GM11168 (cell line): ENCODE measurements around the gene KRABD2.

Experiments
- in situ Hi-C: fragments of 300-500 bp; cut with MboI; formaldehyde crosslinking; loops from one replicate; pipeline ENCODE4 v1.12.0; 2022; ENCODE audit warnings: low sequenced_read_pairs; ENCODE audit not compliant: unreplicated experiment

Gene KRABD2

DNA sequence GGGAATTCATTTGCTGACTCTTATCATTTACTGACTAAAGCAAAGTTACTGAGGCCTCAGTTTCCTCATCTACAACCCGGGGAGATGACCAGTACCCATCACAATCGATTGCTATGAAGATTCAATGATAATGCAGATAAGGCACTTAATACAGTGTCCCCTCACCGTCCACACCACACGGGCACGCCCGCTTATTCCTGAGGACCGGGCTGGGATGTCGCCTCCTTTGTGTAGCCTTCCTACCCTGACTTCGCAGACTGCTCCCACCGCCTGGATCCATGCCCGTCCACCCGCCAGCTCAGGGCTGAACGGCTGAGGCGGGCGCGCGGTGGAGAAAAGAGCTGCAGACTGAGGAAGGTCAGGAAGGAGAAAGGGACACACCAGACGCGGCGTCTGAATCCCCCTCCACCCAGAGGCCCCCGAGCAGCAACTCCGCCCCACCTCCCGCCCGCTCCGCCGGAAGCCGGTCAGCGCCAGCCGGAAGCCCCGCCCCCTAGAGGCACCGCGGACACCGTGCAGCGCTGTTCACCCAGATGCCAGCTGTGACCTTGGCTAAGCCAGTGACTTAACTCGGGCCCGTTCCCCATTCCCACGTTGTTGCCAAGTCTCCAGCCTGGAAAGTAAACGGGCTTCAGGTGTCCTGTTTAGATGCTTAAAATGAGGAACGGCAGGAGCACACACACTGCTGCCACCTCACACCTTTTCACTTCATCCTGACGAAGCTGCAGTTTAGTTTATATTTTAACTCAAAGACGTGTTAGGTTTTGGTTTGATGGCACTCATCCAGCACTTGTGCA is at the start of gene KRABD2:
Gene KRABD2 (minus strand): TSS at position 434 of the 797 bp plus-strand sequence.
- in situ Hi-C loops, result no loop called here

DNA sequence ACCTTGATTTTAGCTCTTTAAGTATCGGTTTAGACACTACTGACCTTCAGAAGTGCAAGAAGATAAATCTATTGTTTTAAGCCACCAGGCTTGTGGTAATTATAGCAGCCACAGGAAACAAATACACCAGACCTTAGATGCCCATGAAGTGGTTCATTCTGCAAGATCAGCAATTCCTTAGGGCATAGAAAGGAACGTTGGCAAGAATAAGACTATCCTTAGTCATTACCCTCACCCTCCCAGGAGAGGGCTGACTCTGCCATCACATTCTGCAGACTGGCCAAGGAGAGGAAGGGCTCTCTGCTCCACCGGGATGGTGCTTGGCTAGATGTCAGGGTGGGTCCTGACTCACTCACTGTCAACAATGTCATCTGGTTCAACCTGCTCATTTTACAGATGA is 45.1 kb upstream of the KRABD2 start:
- in situ Hi-C loops, result loop anchor here (25.0 kb wide), 1 partner anchor 566 kb away; no protein-coding TSS in a partner anchor

DNA sequence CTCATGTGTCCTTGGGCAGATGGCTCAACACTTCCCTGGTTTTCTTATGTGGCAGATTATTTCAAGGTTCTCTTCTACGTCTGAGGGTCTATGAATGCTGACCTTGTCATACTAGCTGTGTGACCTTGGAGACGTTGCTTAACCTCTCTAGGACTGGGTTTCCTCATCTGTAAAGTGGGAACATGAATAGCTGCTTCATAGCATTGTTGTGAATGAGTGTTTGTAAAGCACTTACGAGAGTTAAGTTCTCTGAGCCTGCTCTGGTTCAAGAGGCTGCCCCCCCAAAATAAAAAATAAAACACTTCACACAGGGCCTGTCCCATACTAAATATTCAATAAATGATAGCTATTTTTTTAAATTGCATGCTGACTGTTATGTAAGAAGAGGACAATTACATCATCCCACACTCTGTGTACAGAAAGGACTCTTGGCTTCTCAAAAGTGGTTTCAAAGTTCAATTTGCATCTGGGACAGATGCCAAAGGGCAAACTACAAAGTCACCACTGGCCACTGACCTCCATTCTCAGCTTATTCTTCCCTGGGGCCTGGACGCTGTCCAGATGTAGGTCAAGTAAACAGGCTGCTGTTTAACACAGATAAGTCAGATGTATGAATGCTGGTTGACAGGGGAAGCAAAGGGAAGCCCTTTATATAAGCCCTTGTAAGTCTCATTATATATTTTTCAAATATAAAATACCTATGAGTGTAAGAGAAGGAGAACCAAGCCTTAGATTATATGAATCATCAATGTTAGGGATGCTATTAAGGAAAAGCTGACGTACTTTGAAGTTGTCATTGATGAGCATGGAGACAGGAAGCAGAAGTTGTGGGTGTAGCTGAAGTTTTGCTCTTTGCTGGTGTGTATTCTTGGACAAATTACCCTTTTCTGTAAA is 43.8 kb upstream of the KRABD2 start:
- in situ Hi-C loops, result loop anchor here (25.0 kb wide), 1 partner anchor 567 kb away; no protein-coding TSS in a partner anchor

DNA sequence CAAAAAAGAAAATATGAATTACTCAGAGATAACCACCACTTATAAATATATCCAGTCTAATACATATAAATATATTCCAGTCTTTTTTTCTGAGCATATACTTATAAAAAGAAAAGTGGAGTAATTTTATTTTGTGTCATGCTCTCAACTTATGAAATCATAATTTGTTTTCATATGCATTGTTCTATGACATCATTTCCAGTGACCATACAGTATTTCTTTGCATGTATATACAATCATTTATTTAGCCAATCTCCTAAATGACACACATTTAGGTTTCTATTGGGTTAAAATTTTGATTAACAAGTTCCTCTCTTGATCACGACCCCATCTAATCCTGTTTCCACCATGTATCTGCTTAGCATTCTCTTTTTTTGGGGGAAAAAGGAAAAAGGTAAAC is 42.8 kb upstream of the KRABD2 start:
- in situ Hi-C loops, result loop anchor here (25.0 kb wide), 1 partner anchor 568 kb away; no protein-coding TSS in a partner anchor

DNA sequence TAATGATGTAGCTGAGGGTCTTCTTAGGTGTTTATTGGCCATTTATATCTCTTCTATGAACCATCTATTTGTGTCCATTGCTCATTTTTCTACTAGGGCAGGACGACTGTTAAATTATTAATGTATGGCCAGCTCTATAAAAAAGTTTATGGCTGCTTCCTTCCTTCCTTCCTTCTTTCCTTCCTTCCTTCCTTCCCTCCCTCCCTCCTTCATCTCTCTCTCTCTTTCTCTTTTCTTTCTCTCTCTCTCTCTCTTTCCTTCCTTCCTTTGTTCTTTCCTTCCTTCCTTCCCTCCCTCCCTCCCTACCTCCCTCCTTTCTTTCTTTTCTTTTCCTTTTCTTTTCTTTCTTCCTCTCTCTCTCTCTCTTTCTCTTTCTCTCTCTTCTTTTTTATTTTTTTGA is 42.0 kb upstream of the KRABD2 start:
- in situ Hi-C loops, result loop anchor here (25.0 kb wide), 1 partner anchor 569 kb away; no protein-coding TSS in a partner anchor

DNA sequence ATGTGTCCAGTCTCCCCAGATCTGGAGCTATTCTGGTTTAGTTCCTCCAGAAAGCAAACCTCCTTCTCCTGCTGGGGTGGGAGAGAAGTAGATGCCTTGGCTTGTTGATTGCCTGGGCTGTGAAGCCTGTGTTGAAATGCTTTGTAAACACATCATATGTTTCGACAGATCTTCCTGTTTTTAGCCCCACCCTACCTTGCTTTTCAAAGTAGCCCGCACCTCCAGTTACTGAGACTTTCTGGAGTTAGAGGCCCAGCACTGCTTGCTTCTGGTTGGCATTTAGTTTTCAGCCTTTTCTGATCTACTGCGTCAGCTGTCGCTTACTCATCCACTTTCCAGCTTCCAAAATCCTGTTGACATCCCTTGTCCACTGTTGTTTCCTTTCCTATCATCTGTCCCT is 41.3 kb upstream of the KRABD2 start:
- in situ Hi-C loops, result loop anchor here (25.0 kb wide), 1 partner anchor 569 kb away; no protein-coding TSS in a partner anchor

DNA sequence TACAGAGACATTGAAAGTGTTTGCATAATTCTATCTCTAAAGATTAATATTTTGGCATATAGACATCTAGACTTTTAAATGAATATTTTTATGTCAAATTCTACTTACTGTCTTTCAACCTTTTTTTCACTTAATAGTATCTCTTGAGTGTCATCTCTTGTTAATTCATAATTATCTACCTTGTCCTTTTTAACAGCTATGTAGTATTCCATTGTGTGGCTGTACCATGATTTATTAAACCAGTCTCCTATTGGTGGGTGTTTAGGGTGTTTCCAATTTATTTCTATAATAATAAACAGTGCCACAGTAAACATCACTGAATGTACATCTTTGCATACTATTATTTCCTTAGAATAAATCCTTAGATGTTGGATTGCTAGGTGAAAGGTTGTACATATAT is 37.4 kb upstream of the KRABD2 start:
- in situ Hi-C loops, result loop anchor here (5.0 to 25.0 kb wide), 2 partner anchors 333 to 573 kb away; no protein-coding TSS in a partner anchor

DNA sequence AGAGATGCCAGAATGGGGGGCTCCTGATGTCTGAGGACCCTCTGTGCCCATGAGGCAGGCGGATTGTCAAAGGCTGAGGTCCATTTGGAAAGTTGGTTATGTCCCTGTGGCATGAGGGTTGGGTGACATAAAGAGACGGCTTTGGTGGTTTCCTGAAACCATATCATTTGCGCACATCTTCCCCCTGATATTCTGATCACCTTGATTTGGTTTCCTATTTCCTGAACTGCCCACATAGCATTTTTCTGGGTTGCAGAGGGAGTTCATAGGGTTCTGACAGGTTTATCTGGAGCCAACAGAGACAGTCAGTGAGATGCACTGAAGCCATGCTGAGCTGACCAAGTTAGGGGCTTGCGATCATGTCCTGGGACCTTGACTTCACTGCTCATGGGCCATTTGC is 36.8 kb upstream of the KRABD2 start:
- in situ Hi-C loops, result loop anchor here (5.0 to 25.0 kb wide), 2 partner anchors 334 to 574 kb away; no protein-coding TSS in a partner anchor

DNA sequence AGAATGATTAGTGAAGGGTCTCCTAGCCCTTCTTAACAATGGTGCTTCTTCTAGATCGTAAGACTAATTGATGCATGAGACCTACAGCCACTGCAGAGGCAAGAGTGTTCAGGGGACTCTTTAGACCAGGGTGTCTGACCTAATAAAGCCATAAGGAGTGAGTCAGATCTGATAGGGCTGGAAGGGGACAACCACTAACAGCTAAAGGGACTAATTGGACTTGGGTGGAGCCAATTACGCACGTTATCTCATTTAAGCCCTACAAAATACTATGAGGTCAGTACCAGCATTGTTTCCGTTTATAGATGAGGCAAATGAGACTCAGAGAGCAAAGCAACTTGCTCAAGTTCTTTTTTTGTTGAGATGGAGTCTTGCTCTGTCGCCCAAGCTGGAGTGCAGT is 35.6 kb upstream of the KRABD2 start:
- in situ Hi-C loops, result loop anchor here (5.0 to 25.0 kb wide), 2 partner anchors 335 to 575 kb away; no protein-coding TSS in a partner anchor

DNA sequence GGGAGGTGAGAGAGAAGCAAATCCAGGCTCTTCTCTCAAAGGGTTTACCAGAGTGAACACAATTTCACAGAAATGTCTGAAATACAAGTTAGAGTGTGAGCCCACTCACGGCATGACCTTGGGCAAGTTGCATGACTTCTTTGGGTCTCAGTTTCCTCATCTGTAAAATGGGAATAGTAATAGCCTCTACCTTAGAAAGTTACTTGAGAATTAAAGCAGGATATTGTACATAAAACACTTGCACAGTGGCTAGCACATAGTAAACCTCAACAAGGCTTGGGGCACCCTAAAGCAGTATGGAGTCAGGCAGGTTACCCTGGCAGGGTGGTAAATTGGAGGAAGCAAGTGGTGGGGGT is 34.4 kb upstream of the KRABD2 start:
- in situ Hi-C loops, result loop anchor here (5.0 to 25.0 kb wide), 2 partner anchors 336 to 576 kb away; no protein-coding TSS in a partner anchor

DNA sequence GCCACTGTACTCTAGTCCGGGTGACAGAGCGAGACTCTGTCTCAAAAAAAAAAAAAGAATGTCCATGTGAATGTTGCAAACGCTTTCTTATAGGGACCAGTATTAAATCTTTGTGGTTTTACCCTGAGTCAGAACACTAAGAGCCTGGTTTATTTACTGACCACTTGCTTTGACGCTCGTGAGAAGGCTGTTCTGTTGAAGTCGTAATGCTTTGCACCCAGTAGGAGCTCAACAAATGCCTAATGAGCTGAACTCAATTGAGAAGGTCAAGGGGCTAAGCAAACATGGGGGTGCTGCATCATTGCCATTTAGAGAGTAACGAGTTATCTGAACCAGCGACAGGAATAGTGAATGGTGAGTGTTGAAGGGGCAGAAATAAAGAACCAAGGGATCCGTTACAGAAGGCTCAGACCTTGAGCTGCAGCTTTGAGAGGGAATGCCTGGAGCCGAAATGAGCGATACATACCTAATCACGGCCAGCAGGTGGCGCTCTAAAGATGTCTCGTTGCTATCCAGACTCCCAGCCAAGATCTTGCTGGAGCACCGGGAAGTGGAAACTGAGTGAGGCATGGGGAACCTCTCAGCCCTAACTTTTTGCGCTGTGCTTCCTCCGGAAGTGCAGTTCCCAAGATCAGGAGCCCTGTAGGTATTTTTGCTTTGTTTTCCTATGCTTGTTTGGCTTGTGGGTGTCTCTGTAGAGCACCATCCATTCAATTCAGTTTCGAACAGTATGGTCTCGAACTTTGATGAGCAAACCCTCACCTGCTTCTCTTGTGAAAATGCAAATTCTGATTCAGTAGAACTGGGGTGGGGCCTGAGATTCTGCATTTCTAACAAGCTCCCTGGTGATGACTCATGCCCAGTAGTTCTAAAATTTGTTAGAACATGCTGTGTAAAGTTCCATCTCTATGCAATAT is 33.7 kb upstream of the KRABD2 start:
- in situ Hi-C loops, result loop anchor here (5.0 to 25.0 kb wide), 2 partner anchors 337 to 577 kb away; no protein-coding TSS in a partner anchor

DNA sequence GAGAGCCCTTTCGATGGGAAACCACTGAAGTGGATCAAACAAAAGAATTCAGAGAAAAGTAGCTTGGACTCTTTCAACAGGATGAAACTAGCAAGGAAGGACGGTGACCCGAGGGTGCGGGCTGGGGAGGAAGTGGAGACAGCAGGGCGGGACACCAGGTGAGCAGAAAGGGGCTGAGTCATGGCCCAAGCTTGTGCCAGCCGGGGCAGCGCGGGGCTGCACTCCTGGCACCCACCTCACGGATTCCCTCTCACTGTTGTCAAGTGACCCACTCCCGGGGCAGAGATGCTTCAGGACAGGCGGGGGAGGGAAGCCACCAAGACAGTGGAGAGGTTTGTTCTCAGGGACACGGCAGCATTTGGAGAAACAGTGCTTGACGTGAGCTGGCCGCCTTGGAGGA is 31.9 kb upstream of the KRABD2 start:
- in situ Hi-C loops, result loop anchor here (25.0 kb wide), 1 partner anchor 579 kb away; no protein-coding TSS in a partner anchor

DNA sequence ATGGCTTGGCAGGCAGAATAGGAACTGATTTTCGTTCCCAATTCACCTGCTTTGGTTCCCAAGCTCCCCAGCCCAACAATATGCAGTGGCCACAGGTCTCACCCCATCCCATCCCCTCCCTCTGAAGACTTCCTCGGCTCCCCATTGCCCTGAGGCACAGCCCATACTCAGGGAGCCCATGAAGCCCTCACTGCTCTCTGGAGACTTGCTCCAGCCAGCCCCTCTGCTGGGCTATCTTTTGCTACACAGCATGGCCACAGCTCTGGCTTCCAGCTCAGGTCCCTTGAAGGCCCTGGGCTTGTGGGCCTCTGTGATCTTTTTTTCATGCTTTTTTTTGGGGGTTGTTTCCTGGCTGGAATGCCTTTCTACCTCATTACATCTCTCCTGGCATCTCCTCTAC is 29.7 kb upstream of the KRABD2 start:
- in situ Hi-C loops, result loop anchor here (25.0 kb wide), 1 partner anchor 581 kb away; no protein-coding TSS in a partner anchor

DNA sequence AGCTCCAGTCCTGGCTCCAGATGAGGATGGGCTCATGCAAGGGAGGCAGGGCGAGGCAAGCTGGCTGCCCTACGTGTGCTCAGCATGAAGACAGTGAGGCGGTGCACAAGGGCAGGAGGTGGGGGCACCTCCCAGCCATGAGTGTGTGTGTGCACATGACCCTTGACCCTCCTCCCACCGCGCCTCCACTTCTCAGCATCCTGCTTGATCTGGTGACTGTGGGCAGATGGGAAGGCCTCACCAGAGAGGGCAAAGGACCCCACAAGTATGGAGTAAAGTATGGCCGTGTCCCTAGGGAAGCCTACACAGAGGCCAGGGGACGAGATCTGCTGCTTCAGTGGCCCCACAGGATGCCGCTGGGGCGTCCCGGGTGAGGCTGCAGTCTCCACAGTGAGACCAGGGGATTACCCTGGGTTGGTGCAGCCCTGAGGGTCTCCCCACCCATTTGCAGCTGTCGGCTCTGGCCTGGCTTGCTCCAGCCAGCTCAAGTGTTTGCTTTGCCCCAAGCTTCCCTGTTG is 29.1 kb upstream of the KRABD2 start:
- in situ Hi-C loops, result loop anchor here (25.0 kb wide), 1 partner anchor 582 kb away; no protein-coding TSS in a partner anchor

DNA sequence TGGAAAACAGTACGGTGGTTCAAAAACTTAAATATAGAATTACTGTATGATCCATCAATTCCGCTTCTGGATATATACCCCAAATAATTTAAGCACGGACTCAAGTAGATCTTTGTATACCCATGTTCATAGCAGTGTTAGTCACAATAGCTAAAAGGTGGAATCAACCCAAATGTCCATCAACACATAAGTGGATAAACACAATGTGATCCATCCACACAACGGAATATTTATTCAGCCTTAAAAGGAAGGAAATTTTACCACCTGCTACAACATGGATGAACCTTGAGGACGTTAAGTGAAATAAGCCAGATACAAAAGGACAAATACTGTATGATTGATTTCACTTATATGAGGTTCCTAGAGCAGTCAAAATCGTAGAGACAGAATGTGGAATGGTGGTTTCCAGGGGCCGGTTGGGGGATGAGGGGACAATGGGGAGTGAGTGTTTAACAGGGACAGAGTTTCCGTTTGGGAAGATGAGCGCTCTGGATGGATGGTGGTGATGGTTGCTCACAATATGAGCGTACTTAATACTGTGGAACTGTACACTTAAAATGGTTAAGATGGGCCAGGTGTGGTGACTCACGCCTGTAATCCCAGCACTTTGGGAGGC is 26.5 kb upstream of the KRABD2 start:
- in situ Hi-C loops, result loop anchor here (25.0 kb wide), 1 partner anchor 584 kb away; no protein-coding TSS in a partner anchor

DNA sequence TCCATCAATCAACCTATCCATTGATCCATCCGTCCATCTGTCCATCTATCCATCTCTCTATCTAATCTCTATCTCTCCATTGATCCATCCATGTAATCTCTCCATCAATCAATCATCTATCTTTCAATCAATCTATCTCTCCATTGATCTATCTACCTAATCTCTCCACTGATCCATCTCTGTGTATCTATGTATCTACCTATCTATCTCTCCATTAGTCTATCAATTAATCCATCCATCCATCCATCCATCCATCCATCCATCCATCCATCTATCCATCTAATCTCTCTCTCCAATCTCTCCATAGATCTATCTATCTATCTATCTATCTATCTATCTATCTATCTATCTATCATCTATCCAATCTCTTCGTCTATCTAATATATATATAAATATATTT is 24.6 kb upstream of the KRABD2 start:
- in situ Hi-C loops, result loop anchor here (25.0 kb wide), 1 partner anchor 586 kb away; no protein-coding TSS in a partner anchor

DNA sequence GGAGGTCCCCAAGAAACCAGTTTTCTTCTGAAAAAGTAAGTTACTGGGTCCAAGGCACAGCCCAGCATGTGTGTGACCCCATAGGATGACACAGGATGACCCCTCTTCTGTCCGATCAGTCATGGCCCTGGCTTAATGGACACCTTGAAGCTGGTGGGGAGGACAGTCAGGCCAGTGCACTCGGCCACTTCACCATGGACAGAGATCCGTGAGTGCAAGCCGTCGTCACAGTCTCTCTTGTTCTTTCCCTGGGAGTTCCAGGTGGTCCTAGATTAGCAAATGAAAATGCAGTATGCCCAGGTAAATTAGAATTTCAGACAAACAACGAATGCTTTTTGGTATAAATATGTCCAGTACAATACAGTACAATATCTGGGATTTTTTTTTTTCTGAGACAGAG is 22.5 kb upstream of the KRABD2 start:
- in situ Hi-C loops, result no loop called here

DNA sequence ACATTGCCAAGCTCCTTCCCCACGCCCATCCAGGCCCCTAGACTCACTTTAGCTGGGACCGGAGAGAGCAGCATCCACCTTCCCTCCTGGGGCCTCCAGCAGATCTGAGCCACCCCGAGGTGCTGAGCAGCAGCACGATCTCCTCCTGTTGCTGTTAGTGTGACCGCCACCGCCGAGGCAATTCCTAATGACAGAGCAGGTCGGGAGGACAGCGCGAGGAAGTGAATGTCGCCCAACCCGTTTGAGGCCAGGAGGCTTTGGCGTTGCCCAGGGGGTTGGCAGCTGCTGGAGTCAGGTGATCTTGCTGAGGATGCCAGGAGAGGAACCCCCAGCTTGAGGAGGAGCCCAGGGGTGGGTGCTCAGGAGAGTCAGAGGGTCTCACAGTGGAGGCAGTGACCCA is 21.1 kb upstream of the KRABD2 start, which contains the start of gene RNF222:
Gene RNF222 (minus strand): TSS at position 192 of the 400 bp plus-strand sequence. CDS start 4,366 bp downstream, outside the sequence.
- in situ Hi-C loops, result no loop called here
